Fibroblast of skin of left biceps (primary cell): ENCODE data around the gene GALNS.
"Not testable (repeated sequence)": the region's sequence is repeated elsewhere in the genome, so short reads cannot be mapped to it uniquely, and the experiment has no call there.

Source experiments
- DNase-seq, 2 experiments: peaks; one replicate each; pipeline ENCODE4 v3.0.0-alpha.2; 2013; ENCODE audit warnings: low read depth in 2 of 2

The GALNS gene

GRCh38 chr16:88856828-88857727, at the start of gene GALNS, which contains the start of gene TRAPPC2L:
Gene GALNS, minus strand, starts transcription at chr16:88856947. Its CDS starts 70 bp downstream, at chr16:88856877.
Gene TRAPPC2L, plus strand, starts transcription at chr16:88857127. Its CDS starts 24 bp downstream, at chr16:88857151.
- DNase-seq, result peak; percentile 78 to 85

- no peak for DNase-seq
These were observed 49.3 kb upstream of the GALNS start for GRCh38 chr16:88906020-88906419.

GRCh38 chr16:88905563-88905962, 48.8 kb upstream of the GALNS start:
- no peak for DNase-seq

GRCh38 chr16:88904676-88905365, 48.1 kb upstream of the GALNS start:
- DNase-seq, result no peak

- no peak for DNase-seq
These were observed 46.5 kb upstream of the GALNS start for GRCh38 chr16:88903267-88903666.

- no peak for DNase-seq
These were observed 46.0 kb upstream of the GALNS start for GRCh38 chr16:88902744-88903143.

- DNase-seq, result no peak
These were observed 45.1 kb upstream of the GALNS start for GRCh38 chr16:88901718-88902337.

GRCh38 chr16:88900662-88901052, 43.9 kb upstream of the GALNS start:
- no peak for DNase-seq

- no peak for DNase-seq
These were observed 43.3 kb upstream of the GALNS start for GRCh38 chr16:88899901-88900661.

GRCh38 chr16:88897696-88898425, 41.1 kb upstream of the GALNS start:
- no peak for DNase-seq

- no peak for DNase-seq
These were observed 39.7 kb upstream of the GALNS start for GRCh38 chr16:88896238-88897070.

GRCh38 chr16:88895335-88895734, 38.6 kb upstream of the GALNS start:
- DNase-seq, result no peak

- no peak for DNase-seq
These were observed 38.0 kb upstream of the GALNS start for GRCh38 chr16:88894681-88895300.

- not testable (repeated sequence) for DNase-seq
These were observed 37.5 kb upstream of the GALNS start for GRCh38 chr16:88894266-88894665.

- no peak for DNase-seq
These were observed 36.6 kb upstream of the GALNS start for GRCh38 chr16:88893127-88893968.

- DNase-seq, result no peak
These were observed 35.3 kb upstream of the GALNS start for GRCh38 chr16:88892065-88892464.

GRCh38 chr16:88891083-88891482, 34.3 kb upstream of the GALNS start:
- DNase-seq, result no peak

GRCh38 chr16:88889702-88890352, 33.1 kb upstream of the GALNS start:
- not testable (repeated sequence) for DNase-seq
